ENCODE data around the gene PRIMPOL.
"Not testable (repeated sequence)": the region's sequence is repeated elsewhere in the genome, so short reads cannot be mapped to it uniquely, and the experiment has no call there.

Gene PRIMPOL

GRCh38 chr4:184649026-184649970, at the start of gene PRIMPOL, which contains the start of gene CASP3:
Gene PRIMPOL (plus strand): TSS chr4:184649738. CDS start chr4:184657141, 7,403 bp downstream.
Gene CASP3 (minus strand): TSS chr4:184649447. CDS start chr4:184638453, 10,994 bp downstream.
- peak; percentile 95 for DNase-seq

GRCh38 chr4:184600982-184601381, 48.6 kb upstream of the PRIMPOL start:
- DNase-seq = not testable (repeated sequence)

GRCh38 chr4:184602857-184603256, 46.7 kb upstream of the PRIMPOL start:
- not testable (repeated sequence) for DNase-seq

- not testable (repeated sequence) for DNase-seq
Observed at GRCh38 chr4:184607429-184607828, 42.1 kb upstream of the PRIMPOL start.

- no peak for DNase-seq
Observed at GRCh38 chr4:184612074-184612473, 37.5 kb upstream of the PRIMPOL start.

GRCh38 chr4:184613405-184613804, 36.1 kb upstream of the PRIMPOL start:
- no peak for DNase-seq

- DNase-seq = no peak
Observed at GRCh38 chr4:184614509-184614908, 35.0 kb upstream of the PRIMPOL start.

- DNase-seq = not testable (repeated sequence)
Observed at GRCh38 chr4:184616168-184616567, 33.4 kb upstream of the PRIMPOL start.

GRCh38 chr4:184616633-184617551, 32.6 kb upstream of the PRIMPOL start:
- DNase-seq = no peak

- no peak for DNase-seq
Observed at GRCh38 chr4:184617600-184618196, 31.8 kb upstream of the PRIMPOL start.

GRCh38 chr4:184620212-184620867, 29.2 kb upstream of the PRIMPOL start:
- no peak for DNase-seq

GRCh38 chr4:184621518-184621917, 28.0 kb upstream of the PRIMPOL start:
- DNase-seq = no peak

GRCh38 chr4:184624504-184624903, 25.0 kb upstream of the PRIMPOL start:
- DNase-seq = not testable (repeated sequence)

GRCh38 chr4:184624972-184625554, 24.5 kb upstream of the PRIMPOL start:
- DNase-seq = no peak

GRCh38 chr4:184625783-184626596, 23.5 kb upstream of the PRIMPOL start:
- DNase-seq = not testable (repeated sequence)

- DNase-seq = no peak
Observed at GRCh38 chr4:184628103-184628502, 21.4 kb upstream of the PRIMPOL start.

GRCh38 chr4:184632842-184633241, 16.7 kb upstream of the PRIMPOL start:
- no peak for DNase-seq

- DNase-seq = no peak
Observed at GRCh38 chr4:184635381-184635780, 14.2 kb upstream of the PRIMPOL start.

GRCh38 chr4:184636144-184636543, 13.4 kb upstream of the PRIMPOL start:
- DNase-seq = no peak

GRCh38 chr4:184636897-184637296, 12.6 kb upstream of the PRIMPOL start:
- DNase-seq = no peak

GRCh38 chr4:184641022-184641421, 8.5 kb upstream of the PRIMPOL start:
- DNase-seq = no peak

Data from stimulated activated naive CD4-positive, alpha-beta T cell treated with Interleukin-2 at 50 U/mL for 16 hours (primary cell).